HuH-7.5 (cell line): ENCODE data around the gene GALNT16.

ENCODE experiments used
- DNase-seq: peaks from one replicate; pipeline ENCODE4 v3.0.0; 2011; ENCODE audit warnings: low spot score

The GALNT16 gene

GRCh38 chr14:69317102-69317755 lies 57.3 kb downstream of the GALNT16 start:
- DNase-seq: no peak

DNA sequence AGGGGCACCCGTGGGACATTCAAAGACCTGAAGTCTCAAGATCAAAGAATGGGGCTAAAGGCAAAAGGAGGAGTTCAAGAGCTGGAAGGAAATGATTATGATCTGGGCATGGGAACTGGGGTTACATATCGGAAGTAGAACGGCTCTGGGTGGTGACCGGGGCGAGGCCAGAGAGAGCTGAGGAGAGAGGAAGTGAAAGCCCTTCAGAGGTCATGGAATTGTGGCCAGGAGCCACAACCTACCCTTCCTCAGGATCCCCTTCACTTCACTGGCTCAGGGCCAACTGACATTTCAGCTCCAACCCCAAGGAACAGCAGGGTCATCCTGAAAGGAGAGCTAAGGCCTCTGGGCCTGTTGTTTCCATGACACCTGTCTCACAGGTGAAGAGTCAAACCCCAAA lies 57.8 kb downstream of the GALNT16 start:
- DNase-seq: no peak

DNA sequence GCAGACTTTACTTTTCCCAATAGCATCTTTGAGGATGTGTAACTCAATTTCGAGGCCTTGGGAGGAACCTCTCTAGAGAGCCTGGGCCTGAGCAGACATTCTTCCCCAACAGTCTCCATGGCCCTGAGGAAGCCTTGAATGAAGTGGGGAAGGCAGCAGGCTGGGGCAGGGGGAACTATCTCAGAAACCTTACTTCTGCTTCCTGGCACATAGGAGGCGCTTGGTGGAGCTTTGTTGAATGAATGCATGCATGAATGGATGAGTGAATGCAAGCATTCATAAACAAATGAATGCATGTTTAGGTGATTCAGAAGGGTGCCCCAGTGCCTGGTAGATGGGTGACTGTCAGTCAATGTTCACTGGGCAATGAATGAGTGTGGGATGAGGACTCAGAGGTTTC lies 58.3 kb downstream of the GALNT16 start:
- DNase-seq: no peak

- DNase-seq: no peak
Observed at GRCh38 chr14:69318901-69319475, 59.0 kb downstream of the GALNT16 start.

DNA sequence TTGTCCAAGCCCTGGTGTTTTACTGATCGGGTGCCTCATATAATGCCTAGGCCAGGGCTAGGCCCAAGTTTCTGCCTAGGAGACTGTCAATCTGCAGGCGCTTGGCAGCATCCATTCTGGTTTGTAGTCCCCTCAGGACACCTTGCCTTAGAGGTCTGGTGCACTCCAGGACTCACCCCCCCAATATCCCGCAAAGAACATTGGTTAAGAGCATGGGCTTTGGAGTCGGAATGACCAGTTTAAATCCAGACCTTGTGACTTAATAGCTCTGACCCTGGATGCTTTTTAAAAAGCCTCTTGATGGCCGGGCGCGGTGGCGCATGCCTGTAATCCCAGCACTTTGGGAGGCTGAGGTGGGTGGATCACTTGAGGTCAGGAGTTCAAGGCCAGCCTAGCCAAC lies 60.0 kb downstream of the GALNT16 start:
- no peak for DNase-seq

DNA sequence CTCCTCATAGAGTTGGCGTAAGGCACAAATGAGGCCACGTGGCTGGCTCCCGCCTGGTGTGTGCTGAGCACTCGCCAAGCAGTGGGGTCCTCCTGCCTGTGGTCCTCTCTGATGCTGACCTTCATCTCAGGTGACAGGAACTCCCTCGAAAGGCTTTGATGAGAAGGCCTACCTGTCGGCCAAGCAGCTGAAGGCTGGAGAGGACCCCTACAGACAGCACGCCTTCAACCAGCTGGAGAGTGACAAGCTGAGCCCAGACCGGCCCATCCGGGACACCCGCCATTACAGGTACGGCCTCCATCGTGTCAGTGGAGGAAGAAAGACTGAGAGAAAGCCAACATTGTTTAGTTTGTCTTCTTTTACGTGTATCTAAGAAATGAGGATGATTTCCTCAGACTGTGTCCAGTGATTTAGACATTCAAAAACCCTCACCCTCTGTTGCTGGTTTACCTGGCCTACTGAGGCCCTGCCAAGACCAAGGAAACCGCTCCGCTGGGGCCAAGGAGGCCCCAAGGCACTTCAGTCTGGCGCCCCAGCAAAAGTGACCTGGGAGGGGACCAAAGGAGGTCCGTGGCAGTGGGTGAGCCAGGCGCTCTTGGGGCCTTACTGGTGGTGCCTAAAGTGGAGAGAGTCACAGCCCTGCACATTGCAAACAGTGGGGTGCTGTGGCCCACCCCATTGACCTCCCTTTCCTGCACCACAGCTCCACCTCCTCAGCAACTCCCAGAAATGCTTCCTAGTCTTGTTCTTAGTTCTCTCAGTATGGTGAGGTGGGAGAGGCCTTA lies 60.8 kb downstream of the GALNT16 start:
- DNase-seq: no peak

DNA sequence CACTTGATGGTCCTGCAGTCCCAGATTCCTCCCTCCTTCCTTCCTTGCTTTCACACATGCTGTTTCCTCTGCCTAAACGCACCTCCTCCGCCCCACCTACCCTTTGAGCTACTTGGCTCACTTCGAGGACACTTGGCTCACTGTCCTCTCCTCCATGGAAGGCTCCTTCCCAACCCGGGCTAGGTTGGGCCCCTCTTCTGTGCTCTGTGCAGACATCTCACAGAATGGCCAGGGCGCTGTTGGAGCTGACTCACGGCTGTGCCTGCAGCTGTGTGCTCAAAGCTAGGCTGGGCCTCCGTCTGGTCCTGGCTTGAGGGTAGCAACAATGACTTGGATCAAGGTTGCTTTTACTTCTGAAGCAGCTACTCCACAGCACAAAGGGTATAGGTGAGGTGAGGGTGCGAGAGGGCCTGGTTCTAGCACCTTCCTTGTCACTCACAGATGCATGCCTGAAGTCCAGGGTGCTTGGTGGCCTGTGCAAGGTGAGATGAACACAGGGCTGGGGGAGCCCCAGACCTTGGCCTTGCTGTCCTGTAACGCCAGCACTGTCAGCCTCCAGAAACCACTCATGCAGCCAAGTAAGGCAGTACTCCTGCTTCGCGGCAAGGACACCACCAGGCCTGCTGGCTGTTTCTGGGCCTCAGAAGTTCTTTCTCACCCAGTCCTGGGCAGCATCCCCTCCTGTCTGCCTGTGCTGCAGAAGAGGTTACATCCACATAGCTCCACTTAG lies 61.8 kb downstream of the GALNT16 start:
- DNase-seq: no peak

GRCh38 chr14:69323266-69323998 lies 63.5 kb downstream of the GALNT16 start:
- DNase-seq: no peak

DNA sequence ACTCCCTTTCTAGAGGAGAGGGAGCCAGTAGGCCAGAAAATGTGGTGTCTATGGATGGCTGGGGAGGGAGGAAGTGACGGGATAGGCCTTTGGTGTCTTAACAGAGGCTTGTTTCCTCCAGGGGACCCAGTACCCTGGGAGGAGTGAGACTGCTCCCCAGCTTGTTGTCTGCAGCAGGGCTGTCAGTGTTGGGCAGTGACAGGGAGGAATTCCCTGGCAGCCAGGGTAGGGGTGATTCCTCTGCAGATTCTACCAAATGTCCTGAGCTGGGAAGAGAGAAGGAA lies 64.0 kb downstream of the GALNT16 start:
- DNase-seq: no peak

DNA sequence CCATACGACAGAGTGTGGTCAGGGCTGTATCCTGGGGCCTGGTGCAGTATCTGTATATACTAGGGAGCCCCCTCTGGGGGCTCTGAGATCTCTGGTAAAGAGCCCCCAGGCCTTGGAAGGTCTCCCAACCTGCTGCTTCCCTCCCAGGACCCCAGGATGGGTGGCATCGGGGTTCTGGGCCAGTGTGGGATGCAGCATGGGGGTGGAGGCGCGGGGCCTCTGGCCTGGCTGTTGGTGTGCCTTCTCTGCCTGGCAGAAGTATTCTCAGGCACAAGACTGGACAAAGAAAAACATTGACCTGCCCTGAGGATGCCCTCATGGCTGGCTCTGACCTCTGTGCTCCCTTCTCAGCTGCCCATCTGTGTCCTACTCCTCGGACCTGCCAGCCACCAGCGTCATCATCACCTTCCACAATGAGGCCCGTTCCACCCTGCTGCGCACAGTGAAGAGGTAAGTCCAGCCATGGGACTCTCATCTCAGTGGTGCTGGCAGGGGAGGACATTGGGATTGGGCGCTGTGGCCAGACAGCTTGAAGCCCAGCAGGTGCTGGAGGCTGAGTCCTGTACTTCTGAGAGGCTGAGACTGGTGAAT lies 64.5 kb downstream of the GALNT16 start:
- no peak for DNase-seq

DNA sequence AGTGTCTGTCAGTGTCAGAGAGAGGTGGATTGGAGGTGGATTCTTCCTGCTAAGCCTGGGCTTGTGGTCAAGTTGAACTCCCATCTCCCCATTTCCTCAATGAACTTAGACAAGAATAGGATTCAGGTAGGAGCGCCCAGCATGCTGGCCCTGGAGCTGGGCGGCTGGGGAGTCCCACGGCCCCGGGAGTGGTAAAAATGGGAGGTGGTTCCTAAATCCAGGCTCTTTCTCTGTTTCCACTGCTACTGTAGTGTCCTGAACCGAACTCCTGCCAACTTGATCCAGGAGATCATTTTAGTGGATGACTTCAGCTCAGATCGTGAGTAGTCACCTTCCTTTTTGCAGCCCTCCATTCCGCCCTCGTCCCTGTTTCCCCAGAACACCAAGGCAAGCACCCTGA lies 65.1 kb downstream of the GALNT16 start:
- DNase-seq: no peak

DNA sequence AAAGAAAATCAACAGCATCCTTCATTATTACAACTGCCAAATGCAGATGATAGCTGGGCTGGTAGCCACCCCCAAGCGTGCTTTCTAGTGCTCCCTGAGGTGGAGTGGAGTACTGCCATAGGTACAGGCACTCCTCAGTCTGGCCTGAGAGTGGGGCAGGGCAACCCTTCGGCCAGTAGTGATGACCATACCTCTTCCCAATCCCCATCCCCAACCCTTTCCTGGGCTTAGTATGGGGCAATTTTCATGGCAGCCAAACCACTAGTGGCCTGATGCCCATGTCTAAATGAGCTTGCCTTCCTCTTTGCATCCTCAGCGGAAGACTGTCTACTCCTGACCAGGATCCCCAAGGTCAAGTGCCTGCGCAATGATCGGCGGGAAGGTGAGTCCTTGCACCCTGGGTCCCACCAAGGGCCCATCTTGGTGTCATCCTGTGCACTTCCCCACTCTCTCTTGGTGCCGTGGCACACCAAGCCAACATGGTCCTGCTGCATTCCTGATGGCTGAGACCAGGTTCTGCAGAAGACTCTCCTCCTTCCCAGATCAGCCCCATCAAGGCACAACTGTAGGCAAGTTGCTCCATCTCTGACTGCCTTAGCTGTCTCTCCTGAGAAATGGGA lies 65.8 kb downstream of the GALNT16 start:
- DNase-seq: peak; percentile 43

GRCh38 chr14:69326611-69327010 lies 66.7 kb downstream of the GALNT16 start:
- no peak for DNase-seq

GRCh38 chr14:69327507-69327906 lies 67.5 kb downstream of the GALNT16 start:
- DNase-seq: no peak

- DNase-seq: no peak
Observed at GRCh38 chr14:69328317-69328716, 68.4 kb downstream of the GALNT16 start.

- DNase-seq: no peak
Observed at GRCh38 chr14:69328765-69329164, 68.8 kb downstream of the GALNT16 start.

GRCh38 chr14:69331206-69331605 lies 71.2 kb downstream of the GALNT16 start:
- DNase-seq: no peak

GRCh38 chr14:69332782-69333395 lies 72.9 kb downstream of the GALNT16 start:
- DNase-seq: no peak

DNA sequence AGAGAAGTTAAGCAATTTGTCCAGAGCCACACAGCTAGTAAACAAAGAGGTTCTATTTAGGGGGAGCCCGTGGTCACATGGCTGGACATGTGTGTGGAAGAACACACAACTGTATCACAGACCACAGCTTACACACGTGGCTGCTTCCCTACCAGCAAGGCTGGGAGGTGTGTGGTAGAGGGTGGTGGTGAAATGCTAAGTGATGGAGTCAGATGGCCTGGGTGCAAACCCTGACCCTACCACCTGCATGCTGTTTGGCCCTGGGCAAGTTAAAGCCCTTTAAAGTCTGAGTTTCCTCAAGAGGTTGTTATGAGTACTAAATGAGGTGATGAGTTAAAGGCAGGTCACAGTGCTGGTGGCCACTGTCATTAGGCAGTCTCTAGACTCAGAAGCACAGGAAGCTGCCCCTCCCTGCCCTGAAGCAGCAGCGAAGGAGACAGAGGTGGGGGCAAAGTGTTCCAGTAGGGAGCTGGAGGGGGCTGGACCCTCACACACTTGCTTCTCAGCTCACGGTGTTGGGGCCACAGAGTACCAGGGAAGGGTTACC lies 73.9 kb downstream of the GALNT16 start:
- no peak for DNase-seq

GRCh38 chr14:69334576-69334975 lies 74.6 kb downstream of the GALNT16 start:
- DNase-seq: no peak

GRCh38 chr14:69335371-69335771 lies 75.4 kb downstream of the GALNT16 start:
- DNase-seq: no peak
